GM12892 (cell line): ENCODE measurements around the gene RAPGEF2.

Source experiments
- POLR2A ChIP-seq: IDR thresholded peaks from 2 replicates; pipeline ENCODE4 v1.6.1; 2011; ENCODE audit warnings: low read depth, low read length, control low read depth
- POLR2AphosphoS5 ChIP-seq: IDR thresholded peaks from 2 replicates; pipeline ENCODE4 v1.6.1; 2011; ENCODE audit warnings: low read depth, low read length, control low read depth
- TAF1 ChIP-seq: IDR thresholded peaks from 2 replicates; pipeline ENCODE4 v1.6.1; 2011; ENCODE audit warnings: low read depth, mild to moderate bottlenecking, control low read depth, low read length, borderline replicate concordance

DNA sequence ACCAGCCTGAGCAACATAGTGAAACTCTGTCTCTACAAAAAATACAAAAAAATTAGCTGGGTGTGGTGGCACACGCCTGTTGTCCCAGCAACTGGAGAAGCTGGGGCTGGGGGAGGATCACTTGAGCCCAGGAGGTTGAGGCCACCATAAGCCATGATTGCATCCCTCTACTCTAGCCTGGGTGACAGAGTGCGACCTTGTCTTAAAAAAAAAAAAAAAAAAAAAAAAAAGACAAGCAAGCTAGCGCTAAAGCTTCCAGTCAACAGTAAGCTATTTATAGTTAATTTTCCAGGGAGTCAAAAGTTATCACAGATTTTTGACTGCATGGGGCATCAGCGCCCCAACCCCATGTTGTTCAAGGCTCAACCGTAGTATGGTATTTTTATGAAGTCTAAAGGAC, 273.4 kb downstream of the RAPGEF2 start:
- no peak for TF ChIP-seq POLR2AphosphoS5
- no peak for TF ChIP-seq POLR2A
- TF ChIP-seq TAF1: no peak
